GM18870 (cell line): ENCODE measurements around the gene MED7.
A peak's percentile ranks its signal among the peaks of the same experiment; 100 is the strongest.
"Not testable (repeated sequence)": the region's sequence is repeated elsewhere in the genome, so short reads cannot be mapped to it uniquely, and the experiment has no call there.

Experiments
- ATAC-seq: cut with Tn5 transposase; IDR thresholded peaks from one replicate; pipeline ENCODE4 v1.9.1; 2021; ENCODE audit warnings: moderate library complexity; ENCODE audit not compliant: unreplicated experiment

MED7 gene, protein sequence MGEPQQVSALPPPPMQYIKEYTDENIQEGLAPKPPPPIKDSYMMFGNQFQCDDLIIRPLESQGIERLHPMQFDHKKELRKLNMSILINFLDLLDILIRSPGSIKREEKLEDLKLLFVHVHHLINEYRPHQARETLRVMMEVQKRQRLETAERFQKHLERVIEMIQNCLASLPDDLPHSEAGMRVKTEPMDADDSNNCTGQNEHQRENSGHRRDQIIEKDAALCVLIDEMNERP

DNA sequence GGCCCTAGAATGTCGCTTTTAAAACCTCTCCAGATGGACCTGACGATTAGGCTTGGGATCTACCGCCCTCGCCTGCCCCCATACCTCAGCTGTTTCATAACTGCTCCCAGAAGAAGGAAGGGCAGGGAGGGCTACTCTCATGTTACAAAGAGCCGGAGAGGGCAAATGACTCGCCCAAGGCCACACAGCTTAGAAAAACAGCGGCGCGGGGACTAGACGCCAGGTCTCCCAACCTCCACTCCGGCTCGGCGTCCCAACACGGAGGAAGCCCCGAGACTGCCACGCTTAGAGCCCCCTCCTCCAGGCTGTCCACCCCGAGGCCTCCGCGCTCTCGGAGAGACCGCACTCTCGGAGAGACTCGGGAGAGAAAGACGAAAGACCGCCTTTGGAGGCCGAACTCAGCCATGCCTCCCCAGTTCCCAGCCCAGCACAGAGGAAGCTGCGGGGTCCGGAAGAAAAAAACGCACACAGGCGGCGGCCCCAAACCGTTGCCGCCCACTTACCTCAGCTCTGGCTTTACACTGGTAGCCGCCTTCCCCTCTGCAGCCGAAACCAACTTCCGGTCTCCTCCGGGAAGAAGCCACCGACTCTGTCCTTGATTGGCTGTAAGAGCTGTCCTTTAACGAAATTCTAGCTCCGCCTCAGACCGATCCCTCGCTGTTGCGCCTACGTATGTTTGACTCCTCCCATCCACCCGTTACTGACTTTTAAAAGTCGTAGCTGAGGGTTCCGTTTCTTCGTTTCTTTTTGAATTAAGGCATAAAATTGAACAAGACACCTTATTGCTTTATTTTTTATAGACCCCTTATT is at the start of gene MED7:
MED7 (minus strand) TSS at position 549 of the 810 bp plus-strand sequence. CDS start 3,434 bp downstream, outside the sequence.
- ATAC-seq, result peak; percentile 98

DNA sequence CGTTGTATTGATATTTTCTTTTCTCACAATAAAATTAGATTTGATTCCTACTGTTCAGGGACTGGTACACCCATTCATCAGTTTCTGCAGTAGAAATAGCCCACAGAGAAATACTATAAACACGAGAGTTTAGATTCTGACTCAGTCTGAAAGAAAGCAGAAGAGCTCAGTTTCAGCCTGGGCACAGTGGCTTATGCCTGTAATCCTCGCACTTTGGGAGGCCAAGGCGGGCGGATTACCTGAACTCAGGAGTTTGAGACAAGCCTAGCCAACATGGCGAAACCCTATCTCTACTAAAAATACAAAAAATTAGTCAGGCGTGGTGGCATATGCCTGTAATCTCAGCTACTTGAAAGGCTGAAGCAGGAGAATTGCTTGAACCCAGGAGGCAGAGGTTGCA is 46.6 kb upstream of the MED7 start:
- ATAC-seq, result peak; percentile 89

DNA sequence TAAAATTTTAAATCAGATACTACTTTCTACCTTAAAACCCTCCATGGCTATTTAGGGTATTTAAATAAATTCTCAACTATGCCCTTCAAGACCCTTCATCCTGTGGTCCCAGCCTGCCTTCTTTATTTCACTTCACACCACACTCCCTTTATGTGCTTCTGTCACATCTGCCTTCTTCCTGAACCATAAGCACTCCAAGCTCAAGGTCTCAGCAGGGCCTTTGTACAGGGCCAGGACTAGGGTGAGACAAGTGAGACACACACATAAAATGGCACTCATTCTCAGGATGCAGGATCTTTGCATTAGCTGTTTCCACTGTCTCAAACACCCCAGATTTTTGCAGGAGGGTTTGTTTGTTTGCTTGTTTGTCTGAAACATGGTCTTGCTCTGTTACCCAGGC is 45.6 kb upstream of the MED7 start:
- ATAC-seq, result no peak

DNA sequence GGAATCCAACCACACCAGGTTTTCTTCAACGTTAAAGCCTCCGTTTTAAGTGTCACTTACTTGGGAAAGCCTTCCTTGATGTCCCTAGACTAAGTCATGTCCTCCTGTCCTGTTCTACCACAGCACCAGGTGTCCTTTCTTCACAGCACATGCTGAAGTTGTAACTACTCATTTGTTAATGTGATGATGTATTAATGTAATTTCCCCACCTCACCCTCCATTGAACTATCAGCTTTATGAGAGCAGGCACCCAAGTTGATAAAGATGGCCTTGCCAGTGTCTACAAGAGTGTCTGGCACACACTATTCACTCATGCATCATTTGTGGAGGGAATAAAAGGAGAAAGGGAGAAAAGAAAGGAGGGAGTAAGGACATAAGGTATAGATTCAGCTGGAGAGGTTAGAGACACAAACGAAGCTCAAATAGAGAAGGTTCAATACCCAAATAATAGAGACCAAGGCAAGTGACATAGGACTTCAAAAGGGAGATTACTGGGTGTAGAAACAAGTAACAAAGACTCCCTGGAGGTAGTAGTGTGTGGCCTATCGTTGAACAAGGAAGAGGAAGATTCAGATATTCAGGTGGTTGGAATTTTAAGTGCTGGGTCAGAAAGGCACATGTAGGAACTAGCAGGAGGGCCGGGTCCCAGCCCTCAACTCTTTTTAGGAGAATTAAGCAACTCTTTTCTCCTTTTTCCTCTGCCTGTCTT is 44.5 kb upstream of the MED7 start:
- no peak for ATAC-seq

DNA sequence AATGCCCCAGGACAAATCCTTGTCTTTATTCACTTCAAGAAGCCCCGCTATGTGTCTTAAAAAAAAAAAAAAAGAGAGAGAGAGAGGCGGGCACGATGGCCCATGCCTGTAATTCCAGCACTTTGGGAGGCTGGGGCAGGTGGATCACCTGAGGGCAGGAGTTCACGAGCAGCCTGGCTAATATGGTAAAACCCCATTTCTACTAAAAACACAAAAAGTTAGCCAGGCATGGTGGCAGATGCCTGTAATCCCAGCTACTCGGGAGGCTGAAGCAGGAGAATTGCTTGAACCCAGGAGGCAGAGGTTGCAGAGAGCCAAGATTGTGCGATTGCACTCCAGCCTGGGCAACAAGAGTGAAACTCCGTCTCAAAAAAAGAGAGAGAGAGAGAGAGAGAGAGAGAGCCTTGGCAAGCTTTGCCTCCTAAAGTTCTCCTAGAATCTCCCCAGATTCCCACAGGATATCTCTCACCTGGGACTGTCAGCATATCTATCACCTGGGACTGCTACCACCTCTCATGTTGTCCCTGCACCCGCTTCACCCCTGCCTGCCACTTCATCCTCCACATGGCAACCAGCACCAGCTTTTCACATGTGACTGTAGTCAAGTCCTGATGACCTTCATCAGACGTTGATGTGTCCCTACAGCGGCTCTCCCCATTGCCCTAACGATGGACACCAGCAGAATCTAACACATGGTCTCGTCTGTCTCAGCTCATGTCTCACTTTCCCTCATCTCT is 43.8 kb upstream of the MED7 start:
- ATAC-seq, result no peak

DNA sequence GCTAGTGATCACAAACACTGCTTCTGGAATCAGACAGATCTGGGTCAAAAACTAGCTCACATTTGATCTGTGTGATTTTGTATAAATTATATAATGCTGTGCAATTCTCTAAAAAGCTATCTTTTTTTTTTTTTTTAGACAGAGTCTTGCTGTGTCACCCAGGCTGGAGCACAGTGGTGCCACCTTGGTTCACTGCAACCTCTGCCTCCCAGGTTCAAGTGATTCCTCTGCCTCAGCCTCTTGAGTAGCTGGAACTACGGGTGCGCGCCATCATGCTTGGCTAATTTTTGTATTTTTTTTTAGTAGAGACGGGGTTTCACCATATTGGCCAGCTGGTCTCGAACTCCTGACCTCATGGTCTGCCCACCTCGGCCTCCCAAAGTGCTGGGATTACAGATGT is 42.5 kb upstream of the MED7 start:
- not testable (repeated sequence) for ATAC-seq

DNA sequence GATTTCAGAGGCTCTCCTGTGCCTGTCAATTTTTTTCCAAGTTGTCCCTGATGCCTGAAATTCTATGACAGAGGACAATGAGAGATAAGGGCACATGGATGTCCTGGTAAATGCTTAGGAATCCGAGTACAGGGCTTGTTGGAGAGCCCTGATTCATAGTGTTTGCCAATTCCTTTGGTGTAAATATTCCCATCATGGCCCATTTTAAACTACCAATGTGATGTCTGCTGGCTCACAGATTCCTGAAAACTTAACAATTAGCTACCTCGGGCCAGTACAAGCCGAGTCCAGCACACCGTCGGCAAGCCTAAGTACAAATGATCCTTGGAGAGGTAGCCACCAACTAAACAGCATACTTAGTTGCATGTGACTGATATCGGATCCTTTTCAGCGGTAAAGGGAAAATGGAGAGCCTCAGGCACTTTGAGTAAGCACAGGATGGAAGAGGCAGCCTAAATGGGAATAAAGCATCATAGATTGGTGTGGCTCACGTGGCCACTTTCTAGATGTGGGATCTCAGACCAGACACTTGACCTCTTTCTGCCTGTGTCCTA is 41.5 kb upstream of the MED7 start:
- no peak for ATAC-seq

DNA sequence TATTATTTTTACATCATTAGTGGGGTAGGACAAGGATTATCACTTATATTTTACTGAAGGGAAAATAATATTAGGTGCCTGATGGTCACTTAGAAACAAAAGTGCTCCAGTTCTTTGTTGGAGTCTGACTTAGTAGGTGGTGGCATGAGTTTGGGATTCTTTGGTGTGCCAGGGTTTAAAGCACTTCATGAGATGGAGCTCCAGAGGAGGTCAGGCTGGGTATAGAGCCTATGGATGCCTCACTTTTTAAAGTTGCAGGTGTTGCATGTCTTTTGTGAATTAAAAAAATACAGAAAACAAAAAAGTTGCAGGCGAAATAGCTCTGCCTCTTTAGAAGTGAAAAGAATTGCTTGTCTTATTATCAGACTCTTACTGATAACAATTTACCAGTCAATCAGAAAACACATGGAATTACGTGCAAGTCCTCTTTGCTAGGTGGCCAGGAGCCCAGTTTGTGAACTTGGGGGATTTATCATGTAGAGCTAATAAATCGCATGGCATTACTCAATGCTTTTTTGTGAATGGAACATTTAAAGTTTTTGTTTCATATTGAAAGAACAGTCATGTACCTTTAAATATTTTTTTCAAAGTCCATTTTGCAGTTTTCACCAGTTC is 39.6 kb upstream of the MED7 start:
- no peak for ATAC-seq

DNA sequence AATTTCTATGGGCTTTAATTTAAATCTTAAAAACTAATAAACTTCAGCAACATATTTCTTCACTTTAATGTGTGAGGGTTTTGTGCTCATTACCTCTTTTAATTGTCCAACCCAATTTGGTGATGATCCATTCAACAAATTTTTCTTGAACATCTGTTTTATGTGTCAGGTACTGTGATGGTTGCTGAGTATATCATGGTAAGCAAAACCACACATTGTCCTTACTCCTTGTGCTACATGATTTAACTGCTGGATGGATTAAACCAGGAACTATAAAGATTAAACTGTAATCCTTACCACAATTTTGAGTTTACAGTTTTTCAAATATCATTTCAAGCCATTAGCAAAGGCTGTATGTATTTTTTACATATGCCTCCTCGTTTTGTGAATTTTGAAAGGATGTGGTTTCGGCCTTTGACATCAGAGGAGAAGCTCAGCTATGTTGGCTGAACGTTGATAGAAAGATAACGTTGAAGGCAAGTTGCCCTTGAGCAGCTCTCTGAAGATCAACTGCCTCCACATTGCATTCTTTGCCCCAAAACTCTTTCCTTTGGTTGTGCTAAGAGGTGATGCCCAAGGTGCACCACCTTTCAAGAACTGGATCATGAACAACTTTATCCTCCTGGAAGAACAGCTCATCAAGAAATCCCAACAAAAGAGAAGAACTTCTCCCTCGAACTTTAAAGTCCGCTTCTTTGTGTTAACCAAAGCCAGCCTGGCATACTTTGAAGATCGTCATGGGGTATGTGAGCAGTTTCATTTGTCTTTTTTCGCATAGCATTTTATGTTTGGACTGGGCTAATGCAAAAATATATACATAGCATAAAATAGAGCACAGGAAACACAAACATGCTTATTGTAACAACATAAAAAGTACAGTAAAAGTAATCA is 38.0 kb upstream of the MED7 start, which contains the start of gene ITK:
ITK (plus strand) TSS at position 467 of the 891 bp plus-strand sequence; CDS start at position 605, 138 bp downstream.
- ATAC-seq, result no peak

DNA sequence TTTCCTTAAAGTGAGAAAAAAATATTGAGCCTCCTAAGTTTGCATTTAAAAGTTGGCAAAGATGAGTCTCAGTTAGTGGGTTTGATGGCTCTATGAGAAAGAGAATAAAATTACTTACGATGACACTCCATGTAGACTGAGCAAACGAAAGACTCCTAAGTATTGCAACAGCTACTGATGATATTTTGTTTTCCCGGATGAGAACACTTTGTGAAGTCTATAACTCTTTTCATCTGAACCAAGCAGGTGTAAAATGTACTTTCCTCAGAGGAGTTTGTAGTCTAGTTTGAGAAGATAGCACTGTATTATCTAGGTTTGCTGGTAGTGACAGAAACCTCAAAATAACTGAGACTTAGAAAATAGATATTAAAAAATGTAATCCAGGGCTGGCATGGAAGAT is 36.3 kb upstream of the MED7 start:
- ATAC-seq, result no peak

DNA sequence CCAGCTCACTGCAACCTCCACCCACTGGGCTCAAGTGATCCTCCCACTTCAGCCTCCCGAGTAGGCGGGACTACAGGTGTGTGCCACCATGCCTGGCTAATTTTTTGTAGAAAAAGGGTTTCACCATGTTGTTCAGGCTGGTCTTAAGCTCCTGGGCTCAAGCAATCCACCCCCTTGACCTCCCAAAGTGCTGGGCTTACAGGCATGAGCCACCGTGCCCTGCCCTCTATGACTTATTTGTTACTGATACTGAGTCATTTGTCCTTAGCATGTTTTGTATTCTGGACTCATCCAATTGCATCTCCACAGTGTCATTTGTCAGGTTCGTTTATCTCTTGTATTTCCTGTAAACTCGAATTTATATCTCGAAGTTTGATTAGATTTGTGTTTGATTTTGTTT is 35.3 kb upstream of the MED7 start:
- ATAC-seq, result no peak

DNA sequence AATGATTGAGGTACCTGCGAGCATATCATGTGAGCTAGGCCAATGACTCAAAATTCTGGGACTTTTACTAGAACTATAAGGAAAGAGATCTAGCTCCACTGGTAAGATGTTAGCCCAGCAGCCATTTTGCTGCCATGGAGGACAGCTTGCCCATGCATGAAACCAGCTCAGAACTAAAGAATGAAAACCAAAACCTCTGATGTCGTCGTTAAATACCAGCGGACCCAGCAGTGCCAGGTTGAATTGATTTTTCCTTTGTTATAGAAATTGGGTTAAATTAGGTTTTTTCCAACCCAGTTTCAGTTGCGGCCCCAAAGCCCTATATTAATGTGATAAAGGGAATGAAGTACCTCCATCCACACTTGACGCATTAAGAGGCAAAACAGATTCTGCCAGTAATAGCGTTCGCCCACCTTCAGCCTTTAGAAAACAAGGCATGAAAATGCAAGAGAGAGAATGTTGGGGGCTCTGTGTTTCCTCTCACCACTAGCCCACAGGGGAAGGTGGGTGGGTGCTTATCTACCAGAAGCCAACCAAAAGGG is 32.5 kb upstream of the MED7 start:
- no peak for ATAC-seq

DNA sequence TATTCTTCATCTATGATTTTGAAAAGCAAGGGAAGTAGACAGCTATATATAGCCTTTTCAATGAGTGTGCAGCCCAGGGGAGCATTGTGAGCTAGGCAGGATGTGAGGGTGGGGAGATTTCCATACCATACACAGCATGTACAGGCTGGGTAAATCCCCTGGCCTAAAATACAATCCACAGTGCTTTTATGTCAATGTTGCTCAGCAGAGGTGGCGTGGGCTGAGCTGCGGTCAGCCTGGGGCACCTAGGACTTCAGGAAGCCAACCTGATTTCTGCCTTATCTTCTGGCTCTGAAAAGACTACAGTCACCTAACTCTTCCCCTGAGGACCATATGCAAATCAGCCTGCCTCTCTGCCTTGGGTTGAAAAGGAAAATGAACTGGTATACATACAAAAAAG is 29.7 kb upstream of the MED7 start:
- ATAC-seq, result peak; percentile 99

DNA sequence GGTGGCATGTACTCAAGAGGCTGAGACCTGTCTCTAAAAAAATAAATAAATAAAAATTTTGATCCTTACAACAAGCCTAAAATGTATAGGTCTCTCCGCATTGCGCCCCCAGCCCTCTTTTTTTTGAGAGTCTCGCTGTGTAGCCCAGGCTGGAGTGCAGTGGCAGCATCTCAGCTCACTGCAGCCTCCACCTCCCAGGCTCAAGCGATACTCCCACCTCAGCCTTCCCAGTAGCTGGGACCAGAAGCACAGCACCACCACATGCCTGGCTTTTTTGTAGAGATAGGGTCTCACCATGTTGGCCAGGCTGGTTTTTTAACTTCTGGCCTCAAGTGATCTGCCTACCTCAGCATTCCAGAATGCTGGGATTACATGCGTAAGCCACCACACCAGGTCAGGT is 25.6 kb upstream of the MED7 start:
- ATAC-seq, result no peak

DNA sequence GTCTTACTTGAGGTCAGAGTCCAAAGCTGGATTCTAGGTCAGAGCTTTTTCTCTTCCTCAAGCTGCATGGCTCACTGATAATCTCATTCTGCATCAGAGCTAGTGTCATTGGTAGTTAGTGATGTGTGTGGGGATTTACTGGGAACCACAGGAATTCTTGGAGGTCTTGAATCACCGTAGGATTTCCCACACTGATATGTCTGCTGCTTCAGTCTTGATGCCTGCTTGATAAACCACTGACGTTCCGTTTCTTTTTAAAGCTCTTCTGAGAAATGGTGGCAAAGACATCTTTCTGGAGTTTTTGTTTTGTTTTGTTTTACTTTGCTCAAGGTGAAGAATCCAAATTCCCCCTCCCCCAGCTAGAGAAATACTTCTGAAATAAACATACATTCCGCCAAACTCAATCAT is 24.6 kb upstream of the MED7 start:
- ATAC-seq, result peak; percentile 34

DNA sequence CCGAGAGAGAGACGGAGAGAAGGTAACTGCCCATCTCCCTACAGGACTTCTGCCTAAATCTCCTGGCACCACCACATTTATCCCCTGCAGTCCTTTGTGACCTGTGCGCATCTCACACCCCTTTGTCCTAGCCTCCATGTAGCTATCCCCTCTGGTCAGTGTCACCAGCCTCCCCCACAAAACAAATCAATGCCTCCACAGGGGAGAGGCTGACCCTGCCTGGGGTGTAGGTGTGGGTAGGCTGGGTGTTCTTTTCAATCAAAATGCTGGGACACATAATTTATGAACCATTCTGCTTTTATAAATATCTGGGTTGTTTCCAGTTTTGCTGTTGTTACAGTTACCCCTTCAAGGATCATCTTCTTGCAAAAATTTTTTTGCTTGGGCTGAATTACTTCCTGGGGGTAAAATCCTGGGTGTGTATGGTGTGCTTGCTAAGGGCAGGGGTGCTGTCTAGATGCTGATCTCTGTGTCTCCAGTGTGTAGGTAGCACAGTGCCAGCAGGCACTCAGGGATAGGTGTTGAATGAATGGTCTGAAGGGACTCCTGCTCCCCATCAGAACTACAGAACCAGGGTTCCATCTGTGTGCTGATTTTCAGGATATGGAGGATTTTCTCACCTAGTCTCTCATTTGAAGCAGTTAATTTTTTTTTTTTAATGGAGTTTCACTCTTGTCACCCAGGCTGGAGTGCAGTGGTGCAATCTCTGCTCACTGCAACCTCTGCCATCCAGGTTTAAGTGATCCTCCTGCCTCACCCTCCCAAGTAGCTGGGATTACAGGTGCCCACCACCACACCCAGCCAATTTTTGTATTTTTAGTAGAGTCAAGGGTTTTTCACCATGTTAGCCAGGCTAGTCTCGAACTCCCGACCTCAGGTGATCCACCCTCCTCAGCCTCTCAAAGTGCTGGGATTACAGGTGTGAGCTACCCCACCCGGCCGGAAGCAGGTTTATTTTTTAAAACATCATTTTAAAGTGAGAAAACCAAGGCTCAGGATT is 23.8 kb upstream of the MED7 start, which contains the start of gene GARIN3:
GARIN3 (minus strand) TSS at position 51 of the 1,000 bp plus-strand sequence. CDS start 96 bp downstream, outside the sequence.
- no peak for ATAC-seq

DNA sequence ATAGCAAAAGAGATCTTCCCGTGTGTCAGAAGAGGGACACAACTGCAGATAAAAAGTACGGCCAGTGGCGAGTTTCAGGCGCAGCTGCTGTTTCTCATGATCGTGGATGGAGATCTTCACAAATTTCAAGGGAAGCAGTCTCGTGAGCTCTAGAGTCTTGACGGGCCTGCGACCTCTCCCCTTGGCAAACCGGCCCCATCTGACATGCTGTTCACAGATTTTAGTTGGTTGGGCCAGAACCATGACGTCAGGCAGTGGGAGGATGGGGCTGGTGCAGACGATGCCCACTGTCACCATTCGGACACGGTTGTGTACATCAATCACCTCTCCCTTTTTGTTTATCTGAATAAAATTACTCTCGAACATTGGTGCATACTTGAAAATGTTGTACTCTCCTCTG is 23.0 kb upstream of the MED7 start:
- ATAC-seq, result no peak

DNA sequence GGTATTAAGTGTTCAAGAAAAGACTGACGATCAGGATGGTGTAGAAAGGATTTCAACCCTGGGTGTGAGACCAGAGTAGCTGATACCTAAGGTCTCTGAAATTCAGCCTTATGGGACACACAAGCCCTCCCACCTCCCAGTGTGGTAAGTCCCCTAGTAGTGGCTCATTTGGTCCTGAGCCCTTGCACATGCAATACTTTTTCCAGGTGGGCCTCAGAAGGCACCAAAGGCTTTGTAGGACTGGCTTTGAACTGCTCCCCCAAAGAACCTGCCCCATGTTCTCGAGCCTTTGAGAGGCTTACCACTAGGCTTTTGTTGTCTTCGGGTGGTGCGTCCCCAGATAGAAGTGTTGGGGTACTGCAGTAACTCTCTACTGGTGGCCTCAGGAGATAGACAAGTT is 22.6 kb upstream of the MED7 start:
- ATAC-seq, result no peak
